ENCODE results near the gene HSPG2. TPM values are rescaled to one million over a fixed set of nuclear protein-coding genes. Genes with fewer than 3 reads are reported as not detected.

Gene HSPG2
- total RNA-seq, 1 donor from 2014 or later: 101 TPM

DNA sequence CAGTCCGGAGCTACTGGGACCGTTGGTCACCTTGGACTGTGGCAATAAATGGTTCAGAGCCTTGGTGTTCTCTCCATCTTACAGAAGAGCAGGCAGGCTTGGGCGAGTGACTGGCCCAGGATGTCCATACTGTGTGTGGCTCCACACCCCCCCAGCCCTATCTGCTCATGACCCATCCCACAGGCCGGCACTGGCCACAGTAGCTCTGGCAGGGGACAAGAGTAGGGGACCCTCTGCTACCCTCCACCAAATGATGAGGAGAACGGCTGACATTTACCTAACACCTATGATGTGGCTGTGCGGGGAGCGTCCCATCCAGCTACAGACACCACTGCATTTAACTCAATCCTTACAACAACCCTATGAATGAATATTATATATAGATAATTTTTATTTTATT, 111.7 kb downstream of the HSPG2 start:
- Mint-ChIP-seq H3K27me3 (ENCODE audit: low read depth) (no peaks in the 10 kb centered on the region), H3K4me3 (no peak overlapping the region), H3K36me3 (ENCODE audit: low read depth) (peaks cover 4% of the 10 kb centered on the region), H3K9me3 (no peaks in the 10 kb centered on the region), H3K4me1 (no peaks in the 10 kb centered on the region), H3K27ac (ENCODE audit: unreplicated experiment) (no peak overlapping the region)
- DNase-seq (ENCODE audit: low read depth, low spot score): no peak
- TF ChIP-seq, protein P1, sequence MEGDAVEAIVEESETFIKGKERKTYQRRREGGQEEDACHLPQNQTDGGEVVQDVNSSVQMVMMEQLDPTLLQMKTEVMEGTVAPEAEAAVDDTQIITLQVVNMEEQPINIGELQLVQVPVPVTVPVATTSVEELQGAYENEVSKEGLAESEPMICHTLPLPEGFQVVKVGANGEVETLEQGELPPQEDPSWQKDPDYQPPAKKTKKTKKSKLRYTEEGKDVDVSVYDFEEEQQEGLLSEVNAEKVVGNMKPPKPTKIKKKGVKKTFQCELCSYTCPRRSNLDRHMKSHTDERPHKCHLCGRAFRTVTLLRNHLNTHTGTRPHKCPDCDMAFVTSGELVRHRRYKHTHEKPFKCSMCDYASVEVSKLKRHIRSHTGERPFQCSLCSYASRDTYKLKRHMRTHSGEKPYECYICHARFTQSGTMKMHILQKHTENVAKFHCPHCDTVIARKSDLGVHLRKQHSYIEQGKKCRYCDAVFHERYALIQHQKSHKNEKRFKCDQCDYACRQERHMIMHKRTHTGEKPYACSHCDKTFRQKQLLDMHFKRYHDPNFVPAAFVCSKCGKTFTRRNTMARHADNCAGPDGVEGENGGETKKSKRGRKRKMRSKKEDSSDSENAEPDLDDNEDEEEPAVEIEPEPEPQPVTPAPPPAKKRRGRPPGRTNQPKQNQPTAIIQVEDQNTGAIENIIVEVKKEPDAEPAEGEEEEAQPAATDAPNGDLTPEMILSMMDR (conservative IDR thresholded peaks at IDR 0.05): no peak

- Mint-ChIP-seq H3K4me3 (no peak overlapping the region), H3K36me3 (ENCODE audit: low read depth) (peaks cover 4% of the 10 kb centered on the region), H3K4me1 (no peaks in the 10 kb centered on the region), H3K27me3 (ENCODE audit: low read depth) (no peaks in the 10 kb centered on the region), H3K27ac (ENCODE audit: unreplicated experiment) (no peak overlapping the region), H3K9me3 (no peaks in the 10 kb centered on the region)
- DNase-seq (ENCODE audit: low read depth, low spot score): no peak
- TF ChIP-seq, protein P1 (conservative IDR thresholded peaks at IDR 0.05): no peak
These were observed 112.2 kb downstream of the HSPG2 start for GRCh38 chr1:21824926-21825325.

GRCh38 chr1:21823980-21824702, 113.0 kb downstream of the HSPG2 start:
- H3K27me3 Mint-ChIP-seq (ENCODE audit: low read depth): no peaks in the 10 kb centered on the region
- peaks cover 4% of the 10 kb centered on the region for H3K36me3 Mint-ChIP-seq (ENCODE audit: low read depth)
- H3K27ac Mint-ChIP-seq (ENCODE audit: unreplicated experiment): no peak overlapping the region
- H3K9me3 Mint-ChIP-seq: no peaks in the 10 kb centered on the region
- no peak overlapping the region for H3K4me3 Mint-ChIP-seq
- no peak for DNase-seq (ENCODE audit: low read depth, low spot score)
- no peaks in the 10 kb centered on the region for H3K4me1 Mint-ChIP-seq
- TF ChIP-seq, protein P1 (conservative IDR thresholded peaks at IDR 0.05): no peak

GRCh38 chr1:21823206-21823979, 113.7 kb downstream of the HSPG2 start:
- Mint-ChIP-seq H3K36me3 (ENCODE audit: low read depth) (peaks cover 4% of the 10 kb centered on the region), H3K27me3 (ENCODE audit: low read depth) (no peaks in the 10 kb centered on the region), H3K4me1 (peaks cover 3% of the 10 kb centered on the region), H3K4me3 (no peak overlapping the region), H3K9me3 (no peaks in the 10 kb centered on the region), H3K27ac (ENCODE audit: unreplicated experiment) (no peak overlapping the region)
- no peak for DNase-seq (ENCODE audit: low read depth, low spot score)
- TF ChIP-seq, protein P1 (conservative IDR thresholded peaks at IDR 0.05): no peak

- Mint-ChIP-seq H3K4me1 (peaks cover 5% of the 10 kb centered on the region), H3K27me3 (ENCODE audit: low read depth) (no peaks in the 10 kb centered on the region), H3K27ac (ENCODE audit: unreplicated experiment) (no peak overlapping the region), H3K4me3 (no peak overlapping the region), H3K9me3 (no peaks in the 10 kb centered on the region), H3K36me3 (ENCODE audit: low read depth) (peaks cover 2% of the 10 kb centered on the region)
- DNase-seq (ENCODE audit: low read depth, low spot score): no peak
- TF ChIP-seq, protein P1 (conservative IDR thresholded peaks at IDR 0.05): no peak
These were observed 114.8 kb downstream of the HSPG2 start for GRCh38 chr1:21822349-21822748.
